Caco-2 (cell line): ENCODE data around the gene MED13L. TPM values are rescaled to one million over a fixed set of nuclear protein-coding genes. Genes with fewer than 3 reads are reported as not detected.

Experiments
- BruUV-seq: library from RNA; stranded (reverse); fragments of 400-500 nt; replicated peaks from 2 replicates; lab custom pipeline; 2021; lab: Mats Ljungman, UMichigan
- CTCF ChIA-PET: fragments of 300-600 bp; sonication (Branson Sonifier 250); formaldehyde crosslinking; loops from one replicate; lab custom pipeline; 2022; ENCODE audit warnings: antibody characterized with exemption; lab: Charles Lee
- POLR2A ChIA-PET: fragments of 300-600 bp; sonication (Branson Sonifier 250); formaldehyde crosslinking; loops from one replicate; lab custom pipeline; 2022; ENCODE audit warnings: antibody characterized with exemption; lab: Charles Lee
- DNase-seq, 2 experiments: peaks; one replicate each; pipeline versions ENCODE4 v3.0.0 to v3.0.0-alpha.2; 2020 to 2022
- H3K27me3 ChIP-seq: replicated peaks from 2 replicates; pipeline ENCODE4 v1.6.0; 2011; ENCODE audit warnings: low read length; ENCODE audit not compliant: control insufficient read depth, insufficient read depth
- H3K36me3 ChIP-seq: 2 replicates; pipeline ENCODE4 v1.5.1; 2011; ENCODE audit warnings: low read length; ENCODE audit not compliant: control insufficient read depth, insufficient read depth
- H3K4me1 ChIP-seq: fragments of 250-450 bp; sonication (Bioruptor Pico); 2 replicates; pipeline ENCODE4 v1.5.1; 2020; ENCODE audit warnings: mild to moderate bottlenecking
- H3K4me3 ChIP-seq: 2 replicates; pipeline ENCODE4 v1.5.1; 2011; ENCODE audit warnings: low read depth, mild to moderate bottlenecking, control low read depth, low read length
- H3K9me3 ChIP-seq: fragments of 250-450 bp; sonication (Bioruptor Pico); 2 replicates; pipeline ENCODE4 v1.5.1; 2020; ENCODE audit warnings: mild to moderate bottlenecking, moderate library complexity
- H3K27ac Mint-ChIP-seq: one replicate; pipeline ENCODE4 v1.8.0; 2022; ENCODE audit warnings: mixed read lengths; ENCODE audit not compliant: unreplicated experiment
- H3K27me3 Mint-ChIP-seq: one replicate; pipeline ENCODE4 v1.8.0; 2022; ENCODE audit warnings: mixed read lengths; ENCODE audit not compliant: insufficient read depth, unreplicated experiment
- H3K36me3 Mint-ChIP-seq: one replicate; pipeline ENCODE4 v1.8.0; 2022; ENCODE audit warnings: mild to moderate bottlenecking, mixed read lengths; ENCODE audit not compliant: insufficient read depth, unreplicated experiment
- H3K4me1 Mint-ChIP-seq: one replicate; pipeline ENCODE4 v1.8.0; 2022; ENCODE audit warnings: low read depth, mixed read lengths; ENCODE audit not compliant: unreplicated experiment
- H3K4me3 Mint-ChIP-seq: one replicate; pipeline ENCODE4 v1.8.0; 2022; ENCODE audit warnings: mild to moderate bottlenecking, moderate library complexity, mixed read lengths; ENCODE audit not compliant: unreplicated experiment
- H3K9me3 Mint-ChIP-seq: one replicate; pipeline ENCODE4 v1.8.0; 2022; ENCODE audit warnings: mixed read lengths; ENCODE audit not compliant: unreplicated experiment
- intact Hi-C: fragments of 100-400 bp; cut with micrococcal nuclease; formaldehyde crosslinking; loops from one replicate; pipeline ENCODE4 v1.10.0; 2022; ENCODE audit not compliant: unreplicated experiment
- total RNA-seq: library from RNA; stranded (reverse); gene quantifications from 2 replicates; pipeline ENCODE4 v1.2.3, GENCODE V29; 2022
- TF ChIP-seq, protein P1 (sequence below), 2 experiments: fragments of 200-600 bp in 1 of 2; IDR thresholded peaks; 1 replicate in 1 of 2; 2 replicates in 1 of 2; pipeline versions ENCODE4 v1.5.1 to v1.8.0; 2011 to 2022; ENCODE audit warnings: antibody characterized with exemption in 1 of 2, control low read depth in 1 of 2, inconsistent platforms in 1 of 2, low read depth in 1 of 2, low read length in 1 of 2, mild to moderate bottlenecking in 1 of 2, moderate library complexity in 1 of 2; ENCODE audit not compliant: insufficient read depth in 1 of 2, severe bottlenecking in 1 of 2, unreplicated experiment in 1 of 2

MED13L gene
- total RNA-seq, 1 experiment from 2014 or later = 160 TPM

DNA sequence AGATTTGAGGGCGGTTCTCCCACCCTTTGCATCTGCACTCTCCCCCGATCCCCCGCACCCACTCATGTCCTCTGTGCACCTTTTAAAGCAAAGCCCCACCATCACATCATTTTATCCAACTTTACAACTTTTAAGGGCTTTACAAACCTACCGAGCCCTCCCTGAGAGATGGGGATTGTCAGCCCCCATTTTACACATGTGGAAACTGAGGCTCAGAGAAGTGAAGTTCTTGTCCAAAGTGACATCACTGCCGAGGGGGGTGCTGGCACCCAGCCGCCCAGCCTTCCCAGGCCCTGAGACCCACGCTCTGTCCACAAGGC, 334.2 kb downstream of the MED13L start:
- Histone ChIP-seq H3K27me3 (no peaks in the 10 kb centered on the region), H3K4me3 (no peak overlapping the region), H3K4me1 (no peaks in the 10 kb centered on the region), H3K36me3 (no peaks in the 10 kb centered on the region), H3K9me3 (no peaks in the 10 kb centered on the region; the same call in 1 of the 2 replicates)
- peaks cover 13% of the 10 kb centered on the region for H3K9me3 Mint-ChIP-seq
- H3K4me3 Mint-ChIP-seq = no peak overlapping the region
- intact Hi-C loops = no loop called here
- DNase-seq = no peak
- H3K4me1 Mint-ChIP-seq = no peaks in the 10 kb centered on the region
- no TSS peak for BruUV-seq
- H3K27me3 Mint-ChIP-seq = no peaks in the 10 kb centered on the region
- H3K27ac Mint-ChIP-seq = no peak overlapping the region
- peaks cover 23% of the 10 kb centered on the region for H3K36me3 Mint-ChIP-seq
- ChIA-PET CTCF (no interaction called here), POLR2A (no interaction called here)
- TF ChIP-seq, protein P1, sequence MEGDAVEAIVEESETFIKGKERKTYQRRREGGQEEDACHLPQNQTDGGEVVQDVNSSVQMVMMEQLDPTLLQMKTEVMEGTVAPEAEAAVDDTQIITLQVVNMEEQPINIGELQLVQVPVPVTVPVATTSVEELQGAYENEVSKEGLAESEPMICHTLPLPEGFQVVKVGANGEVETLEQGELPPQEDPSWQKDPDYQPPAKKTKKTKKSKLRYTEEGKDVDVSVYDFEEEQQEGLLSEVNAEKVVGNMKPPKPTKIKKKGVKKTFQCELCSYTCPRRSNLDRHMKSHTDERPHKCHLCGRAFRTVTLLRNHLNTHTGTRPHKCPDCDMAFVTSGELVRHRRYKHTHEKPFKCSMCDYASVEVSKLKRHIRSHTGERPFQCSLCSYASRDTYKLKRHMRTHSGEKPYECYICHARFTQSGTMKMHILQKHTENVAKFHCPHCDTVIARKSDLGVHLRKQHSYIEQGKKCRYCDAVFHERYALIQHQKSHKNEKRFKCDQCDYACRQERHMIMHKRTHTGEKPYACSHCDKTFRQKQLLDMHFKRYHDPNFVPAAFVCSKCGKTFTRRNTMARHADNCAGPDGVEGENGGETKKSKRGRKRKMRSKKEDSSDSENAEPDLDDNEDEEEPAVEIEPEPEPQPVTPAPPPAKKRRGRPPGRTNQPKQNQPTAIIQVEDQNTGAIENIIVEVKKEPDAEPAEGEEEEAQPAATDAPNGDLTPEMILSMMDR (IDR thresholded peaks at IDR 0.05; ENCODE audit: insufficient read depth in 1 of 2, low read depth in 1 of 2, low read length in 1 of 2, severe bottlenecking in 1 of 2, unreplicated experiment in 1 of 2) = no peak

DNA sequence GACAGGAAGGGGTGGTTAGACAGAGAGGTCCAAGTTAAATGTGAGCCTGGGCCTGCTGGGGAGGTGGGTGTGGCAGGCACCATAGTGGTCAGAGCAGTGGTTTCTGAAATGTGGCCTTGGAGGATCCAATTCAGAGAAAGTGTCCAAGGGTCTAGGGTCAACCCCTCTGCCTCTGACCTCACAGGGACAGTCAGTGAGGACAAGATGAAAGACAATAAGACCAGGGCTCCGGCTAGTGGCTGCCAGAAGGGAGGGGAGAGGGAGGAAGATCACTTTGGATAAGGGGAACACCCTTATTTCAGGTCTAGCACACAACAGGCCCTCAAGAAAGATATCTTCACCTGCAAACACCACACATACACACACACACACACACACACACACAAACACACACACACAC, 335.1 kb downstream of the MED13L start:
- DNase-seq = no peak
- H3K9me3 ChIP-seq = no peaks in the 10 kb centered on the region; the same call in 1 of the 2 replicates
- no peak overlapping the region for H3K4me3 ChIP-seq
- Mint-ChIP-seq H3K27ac (no peak overlapping the region), H3K9me3 (peaks cover 16% of the 10 kb centered on the region), H3K36me3 (peaks cover 17% of the 10 kb centered on the region), H3K4me3 (no peak overlapping the region), H3K4me1 (no peaks in the 10 kb centered on the region), H3K27me3 (no peaks in the 10 kb centered on the region)
- intact Hi-C loops = no loop called here
- TF ChIP-seq, protein P1 (IDR thresholded peaks at IDR 0.05; ENCODE audit: insufficient read depth in 1 of 2, low read depth in 1 of 2, low read length in 1 of 2, severe bottlenecking in 1 of 2, unreplicated experiment in 1 of 2) = no peak
- H3K27me3 ChIP-seq = no peaks in the 10 kb centered on the region
- ChIA-PET POLR2A (no interaction called here), CTCF (interaction anchor here (0.6 kb wide), 1 partner anchor 1895 kb away, joined by 3 read pairs; no protein-coding TSS in a partner anchor)
- no peaks in the 10 kb centered on the region for H3K4me1 ChIP-seq
- H3K36me3 ChIP-seq = no peaks in the 10 kb centered on the region
- no TSS peak for BruUV-seq

DNA sequence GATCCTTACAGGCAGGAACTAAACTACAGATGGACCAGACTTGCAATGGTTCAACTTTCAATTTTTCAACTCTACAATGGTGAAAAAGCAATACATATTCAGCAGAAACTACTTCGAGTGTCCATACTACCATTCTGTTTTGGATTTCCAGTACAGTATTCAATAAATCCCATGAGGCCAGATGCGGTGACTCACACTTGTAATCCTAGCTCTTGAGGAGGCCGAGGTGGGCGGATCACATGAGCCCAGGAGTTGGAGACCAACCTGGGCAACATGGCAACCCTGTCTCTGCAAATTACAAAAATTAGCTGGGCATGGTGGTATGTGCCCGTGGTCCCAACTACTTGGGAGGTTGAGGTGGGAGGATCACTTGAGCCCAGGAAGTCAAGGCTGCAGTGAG, 336.1 kb downstream of the MED13L start:
- no peak overlapping the region for H3K4me3 ChIP-seq
- intact Hi-C loops = no loop called here
- TF ChIP-seq, protein P1 (IDR thresholded peaks at IDR 0.05; ENCODE audit: insufficient read depth in 1 of 2, low read depth in 1 of 2, low read length in 1 of 2, severe bottlenecking in 1 of 2, unreplicated experiment in 1 of 2) = no peak
- no peaks in the 10 kb centered on the region for H3K36me3 ChIP-seq
- DNase-seq = no peak
- H3K9me3 Mint-ChIP-seq = peaks cover 16% of the 10 kb centered on the region
- ChIA-PET POLR2A (no interaction called here), CTCF (no interaction called here)
- BruUV-seq = no TSS peak
- no peaks in the 10 kb centered on the region for H3K4me1 Mint-ChIP-seq
- H3K9me3 ChIP-seq = no peaks in the 10 kb centered on the region; the same call in 1 of the 2 replicates
- H3K27me3 Mint-ChIP-seq = no peaks in the 10 kb centered on the region
- no peaks in the 10 kb centered on the region for H3K4me1 ChIP-seq
- H3K27ac Mint-ChIP-seq = no peak overlapping the region
- H3K27me3 ChIP-seq = no peaks in the 10 kb centered on the region
- peaks cover 9% of the 10 kb centered on the region for H3K36me3 Mint-ChIP-seq
- no peak overlapping the region for H3K4me3 Mint-ChIP-seq
